Adrenal gland (tissue), 5 donors: ENCODE results near the gene NCL.

Source experiments
- CTCF ChIP-seq, 6 experiments: fragments of 450-650 bp in 4 of 6; fragments of 200-600 bp in 2 of 6; sonication (generic) in 1 of 6; IDR thresholded peaks; 1 replicate in 5 of 6; 2 replicates in 1 of 6; pipeline versions ENCODE4 v1.5.1 to v1.8.0; 2016 to 2021; ENCODE audit warnings: antibody characterized with exemption in 6 of 6, mild to moderate bottlenecking in 2 of 6, moderate library complexity in 1 of 6
- POLR2A ChIP-seq, 2 donors: fragments of 450-650 bp; IDR thresholded peaks; one replicate each; pipeline ENCODE4 v1.6.1; 2017; ENCODE audit warnings: antibody characterized with exemption in 2 of 2, mild to moderate bottlenecking in 2 of 2, moderate library complexity in 1 of 2
- donor health status: DM: no; HTN: no; CAD: no.

GRCh38 chr2:231425291-231425810 is 38.9 kb downstream of the NCL start:
- TF ChIP-seq CTCF (IDR thresholded peaks at IDR 0.05) (no peak), POLR2A (IDR thresholded peaks at IDR 0.05) (no peak)
